ENCODE measurements around the gene IGSF3.

IGSF3 gene

GRCh38 chr1:116545359-116545705 is 122.2 kb downstream of the IGSF3 start:
- DNase-seq, result no peak

- DNase-seq, result peak; percentile 70
These were observed 122.8 kb downstream of the IGSF3 start for GRCh38 chr1:116544588-116545358.

DNA sequence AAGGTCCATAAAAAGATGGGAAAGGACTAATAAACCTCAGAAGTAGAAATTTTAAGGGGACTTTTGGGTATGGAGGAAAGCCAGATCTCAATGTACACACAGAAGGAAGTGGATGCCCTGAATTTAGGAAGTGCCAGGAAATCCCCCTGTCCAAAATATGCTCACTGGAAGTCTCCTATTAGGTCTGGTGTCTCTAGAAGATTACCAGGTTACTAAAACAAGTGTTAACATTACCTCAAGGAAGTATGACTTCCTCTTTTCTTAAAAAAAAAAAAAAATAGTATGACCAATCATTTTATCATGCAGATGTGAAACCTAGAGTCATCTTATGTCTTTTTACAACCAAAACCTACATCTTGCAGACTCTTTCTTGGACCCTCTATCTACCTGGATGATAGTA is 127.4 kb downstream of the IGSF3 start:
- DNase-seq, result peak; percentile 42

DNA sequence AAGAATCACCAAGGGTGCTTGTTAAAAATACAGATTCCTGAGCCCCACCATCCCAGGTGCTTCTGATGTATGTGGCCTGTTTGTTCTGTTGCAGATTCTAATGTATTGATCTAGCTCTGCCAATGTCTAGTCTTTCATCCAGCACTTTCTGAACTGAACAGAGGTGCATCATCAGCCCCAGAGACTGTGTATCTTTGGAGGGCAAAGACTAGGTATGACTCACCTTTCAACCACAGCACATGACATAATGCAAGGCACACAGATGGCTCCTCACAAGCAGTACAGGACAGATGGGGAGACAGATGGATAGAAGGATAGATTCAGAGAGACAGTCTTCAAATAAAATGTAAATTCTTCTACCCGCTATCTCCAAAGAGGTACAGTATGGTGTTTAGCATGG is 129.0 kb downstream of the IGSF3 start:
- DNase-seq, result peak; percentile 87

GRCh38 chr1:116537898-116538297 is 129.6 kb downstream of the IGSF3 start:
- DNase-seq, result no peak

- no peak for DNase-seq
These were observed 130.3 kb downstream of the IGSF3 start for GRCh38 chr1:116537040-116537831.

GRCh38 chr1:116534014-116534739 is 133.4 kb downstream of the IGSF3 start:
- DNase-seq, result no peak

DNA sequence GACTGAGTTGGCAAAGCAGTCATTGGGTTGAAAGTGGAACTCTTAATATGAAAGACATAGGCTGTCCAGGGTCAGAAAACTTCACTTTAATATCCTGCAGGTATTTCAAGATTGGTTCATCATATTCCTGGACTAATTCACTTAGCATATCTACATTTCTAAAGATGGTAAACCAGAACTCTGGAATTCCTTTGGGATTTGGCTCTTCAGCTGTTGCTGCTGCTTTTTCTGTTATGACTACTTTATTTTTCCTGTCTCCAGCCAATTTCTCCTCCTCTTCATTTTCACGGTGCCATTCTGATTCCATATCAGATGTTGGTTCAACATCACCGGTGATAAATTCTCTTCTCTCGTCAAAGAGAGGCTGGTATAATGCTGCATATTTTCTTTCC is 134.1 kb downstream of the IGSF3 start:
- no peak for DNase-seq

DNA sequence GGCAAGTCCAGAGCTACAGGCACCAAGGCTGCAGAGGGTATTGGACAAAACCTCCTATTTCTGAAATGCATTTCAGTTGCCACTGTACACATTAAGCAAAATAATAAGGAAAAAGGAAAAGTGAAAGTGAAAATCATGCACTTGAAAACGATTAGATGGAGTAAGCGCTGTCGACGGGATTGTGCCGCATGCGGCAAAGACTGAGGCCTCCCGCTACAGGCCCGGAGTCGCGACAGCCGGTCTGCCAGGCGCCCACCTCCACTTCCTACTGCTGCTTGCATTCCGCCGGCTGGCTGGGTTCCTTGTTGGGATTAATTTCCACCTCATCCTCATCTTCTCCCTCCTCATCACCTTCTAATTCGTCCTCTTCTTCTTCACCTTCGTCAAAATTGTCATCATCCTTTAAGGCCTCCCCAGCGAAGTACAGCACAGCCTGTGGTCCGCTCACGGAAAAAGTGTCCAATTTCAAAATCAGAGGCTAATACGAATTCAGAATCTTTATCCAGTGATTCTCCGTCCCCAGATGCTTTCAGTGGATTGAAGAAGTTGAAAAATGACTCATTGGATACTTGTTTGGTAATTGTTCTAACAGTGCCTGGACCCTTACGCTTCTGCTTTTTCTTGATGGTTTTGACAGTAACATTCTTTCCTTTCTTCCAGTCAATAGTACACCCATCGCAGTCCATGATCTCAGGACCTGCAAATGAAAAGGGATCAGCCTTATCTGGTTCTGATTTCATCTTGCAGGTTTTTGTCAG is 134.7 kb downstream of the IGSF3 start:
- DNase-seq, result no peak

- no peak for DNase-seq
These were observed 135.6 kb downstream of the IGSF3 start for GRCh38 chr1:116531917-116532316.

DNA sequence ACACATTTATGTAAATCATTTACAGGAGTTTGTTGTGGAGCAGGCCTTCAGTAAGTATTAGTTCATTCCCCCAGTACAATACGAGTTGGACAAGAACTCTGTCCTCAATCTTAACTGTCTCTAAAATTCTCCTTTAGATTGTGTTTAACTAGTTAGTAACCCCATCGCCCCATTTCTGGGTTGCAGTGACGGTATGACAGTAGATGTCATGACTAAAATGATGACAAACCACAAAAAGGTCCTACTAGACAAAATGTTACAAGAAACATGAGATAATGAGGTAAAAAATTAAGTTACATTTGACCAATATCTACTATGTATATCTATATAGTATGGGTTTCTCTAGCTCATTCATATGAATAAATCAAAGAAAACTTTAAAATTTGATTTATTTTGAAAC is 137.9 kb downstream of the IGSF3 start:
- DNase-seq, result no peak

DNA sequence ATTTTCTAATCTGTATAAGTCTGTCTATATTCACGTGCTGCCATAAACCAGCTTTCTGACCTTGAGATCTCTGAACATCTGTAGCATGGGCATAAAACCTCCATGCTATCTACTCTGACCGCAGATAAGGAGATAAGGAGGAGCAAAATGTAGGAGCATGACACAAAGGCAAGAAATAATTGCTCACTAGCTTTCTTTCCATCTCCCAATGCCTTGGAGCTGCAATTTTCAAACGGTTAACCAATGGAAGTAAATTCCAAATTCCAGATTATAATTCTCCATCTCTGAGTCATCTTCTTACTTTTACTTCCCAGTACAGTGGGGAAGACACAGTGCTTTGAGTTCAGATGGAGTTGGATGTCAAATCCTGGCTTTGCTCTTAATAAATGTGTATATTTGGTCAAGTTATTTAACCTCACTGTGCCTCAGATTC is 138.3 kb downstream of the IGSF3 start:
- no peak for DNase-seq

GRCh38 chr1:116528329-116529083 is 139.0 kb downstream of the IGSF3 start:
- DNase-seq, result no peak

- DNase-seq, result no peak
These were observed 142.1 kb downstream of the IGSF3 start for GRCh38 chr1:116525440-116525839.

All from activated CD4-positive, alpha-beta T cell treated with anti-CD3 and anti-CD28 coated beads, Interleukin-10, Interleukin-2, amounts not matched to agents 100 ng/mL and 50 ng/mL, durations not matched to agents 16 hours and 8 hours (primary cell).